NT2/D1 (cell line): Measurements from ENCODE around the gene TAPT1.

Source experiments
- SUZ12 ChIP-seq: IDR thresholded peaks from 2 replicates; pipeline ENCODE4 v1.6.1; 2011; ENCODE audit not compliant: insufficient read length, insufficient read depth; ENCODE audit errors: extremely low read depth
- YY1 ChIP-seq: IDR thresholded peaks from 2 replicates; pipeline ENCODE4 v1.6.1; 2011; ENCODE audit not compliant: insufficient read length, insufficient read depth

DNA sequence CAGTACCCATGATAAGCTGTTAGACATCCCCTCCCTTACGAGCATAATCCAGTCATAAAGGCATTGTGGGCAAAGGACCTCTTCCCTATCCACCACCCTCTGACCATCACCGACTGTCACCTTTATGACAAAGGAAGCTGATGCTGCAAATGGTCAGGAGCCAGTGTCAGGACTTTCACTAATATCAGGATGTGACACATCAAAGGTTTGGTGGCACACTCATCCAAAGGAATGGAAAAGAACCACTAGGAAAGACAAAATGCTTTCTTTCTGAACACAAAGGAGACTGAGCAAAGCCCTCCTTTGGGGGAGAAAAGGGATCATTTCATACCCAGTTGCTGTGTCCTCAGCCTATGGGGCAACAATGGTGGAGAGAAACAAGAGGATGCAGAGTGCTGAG, 75.6 kb downstream of the TAPT1 start:
- TF ChIP-seq YY1 (no peak), SUZ12 (no peak)
